BLaER1 (cell line): ENCODE results near the gene F2R.
"Not testable (repeated sequence)": the region's sequence is repeated elsewhere in the genome, so short reads cannot be mapped to it uniquely, and the experiment has no call there.

ENCODE experiments used
- H3K27ac ChIP-seq: shearing (Covaris generic); formaldehyde crosslinking; 2 replicates; pipeline ENCODE4 v1.8.1; 2022
- H3K27me3 ChIP-seq: shearing (Covaris generic); formaldehyde crosslinking; 2 replicates; pipeline ENCODE4 v1.8.1; 2022
- H3K36me3 ChIP-seq: shearing (Covaris generic); formaldehyde crosslinking; 2 replicates; pipeline ENCODE4 v1.8.1; 2022
- H3K4me1 ChIP-seq: shearing (Covaris generic); formaldehyde crosslinking; 2 replicates; pipeline ENCODE4 v1.8.1; 2022
- H3K4me2 ChIP-seq: shearing (Covaris generic); formaldehyde crosslinking; 2 replicates; pipeline ENCODE4 v1.8.1; 2022
- H3K4me3 ChIP-seq: shearing (Covaris generic); formaldehyde crosslinking; 2 replicates; pipeline ENCODE4 v1.8.1; 2022
- H3K9ac ChIP-seq: shearing (Covaris generic); formaldehyde crosslinking; 2 replicates; pipeline ENCODE4 v1.8.1; 2022
- H3K9me3 ChIP-seq: shearing (Covaris generic); formaldehyde crosslinking; 2 replicates; pipeline ENCODE4 v1.8.1; 2022
- H4K20me1 ChIP-seq: shearing (Covaris generic); formaldehyde crosslinking; 2 replicates; pipeline ENCODE4 v1.8.1; 2022
- Cebpa-rat ChIP-seq: shearing (Covaris generic); IDR thresholded peaks from 2 replicates; pipeline ENCODE4 v1.8.1; 2022

F2R gene

GRCh38 chr5:76747706-76748105, 31.8 kb downstream of the F2R start:
- no peak overlapping the region for H3K4me3 ChIP-seq
- no peaks in the 10 kb centered on the region for H3K36me3 ChIP-seq
- TF ChIP-seq Cebpa-rat = no peak
- no peaks in the 10 kb centered on the region for H3K4me1 ChIP-seq
- no peaks in the 10 kb centered on the region for H3K27me3 ChIP-seq
- H3K9me3 ChIP-seq = no peaks in the 10 kb centered on the region
- no peak overlapping the region for H3K27ac ChIP-seq
- no peaks in the 10 kb centered on the region for H4K20me1 ChIP-seq
- no peak overlapping the region for H3K9ac ChIP-seq
- H3K4me2 ChIP-seq = no peak overlapping the region

GRCh38 chr5:76751291-76751690, 35.4 kb downstream of the F2R start:
- no peak for TF ChIP-seq Cebpa-rat

GRCh38 chr5:76754668-76755078, 38.7 kb downstream of the F2R start:
- no peaks in the 10 kb centered on the region for H4K20me1 ChIP-seq
- H3K4me1 ChIP-seq = no peaks in the 10 kb centered on the region
- no peak overlapping the region for H3K27ac ChIP-seq
- TF ChIP-seq Cebpa-rat = no peak
- H3K9ac ChIP-seq = no peak overlapping the region
- no peak overlapping the region for H3K4me2 ChIP-seq
- no peaks in the 10 kb centered on the region for H3K27me3 ChIP-seq
- no peaks in the 10 kb centered on the region for H3K36me3 ChIP-seq
- H3K9me3 ChIP-seq = no peaks in the 10 kb centered on the region
- no peak overlapping the region for H3K4me3 ChIP-seq

More at GRCh38 chr5:76751291-76751690, 35.4 kb downstream of the F2R start:
- Histone ChIP-seq H3K9me3 (no peaks in the 10 kb centered on the region), H3K9ac (no peak overlapping the region), H3K36me3 (no peaks in the 10 kb centered on the region), H4K20me1 (no peaks in the 10 kb centered on the region), H3K27me3 (no peaks in the 10 kb centered on the region), H3K4me3 (no peak overlapping the region), H3K4me2 (no peak overlapping the region), H3K27ac (no peak overlapping the region), H3K4me1 (no peaks in the 10 kb centered on the region)

GRCh38 chr5:76755779-76756637, 40.1 kb downstream of the F2R start:
- no peak for TF ChIP-seq Cebpa-rat
- no peak overlapping the region for H3K9ac ChIP-seq
- no peaks in the 10 kb centered on the region for H3K9me3 ChIP-seq
- no peak overlapping the region for H3K4me2 ChIP-seq
- H3K4me3 ChIP-seq = no peak overlapping the region
- no peaks in the 10 kb centered on the region for H3K4me1 ChIP-seq
- H3K27ac ChIP-seq = no peak overlapping the region
- no peaks in the 10 kb centered on the region for H3K27me3 ChIP-seq
- H4K20me1 ChIP-seq = no peaks in the 10 kb centered on the region
- H3K36me3 ChIP-seq = no peaks in the 10 kb centered on the region

- no peak overlapping the region for H3K4me3 ChIP-seq
- H3K27ac ChIP-seq = no peak overlapping the region
- H4K20me1 ChIP-seq = no peaks in the 10 kb centered on the region
- no peaks in the 10 kb centered on the region for H3K27me3 ChIP-seq
- no peak for TF ChIP-seq Cebpa-rat
- no peak overlapping the region for H3K4me2 ChIP-seq
- no peaks in the 10 kb centered on the region for H3K4me1 ChIP-seq
- no peak overlapping the region for H3K9ac ChIP-seq
- H3K9me3 ChIP-seq = no peaks in the 10 kb centered on the region
- H3K36me3 ChIP-seq = no peaks in the 10 kb centered on the region
Measured at GRCh38 chr5:76757049-76757448, 41.1 kb downstream of the F2R start.

GRCh38 chr5:76761118-76761517, 45.2 kb downstream of the F2R start:
- not testable (repeated sequence) for H4K20me1 ChIP-seq, H3K27ac ChIP-seq, H3K27me3 ChIP-seq, H3K36me3 ChIP-seq, H3K9ac ChIP-seq, H3K4me2 ChIP-seq, H3K4me3 ChIP-seq, H3K9me3 ChIP-seq, H3K4me1 ChIP-seq

- H3K9me3 ChIP-seq = no peaks in the 10 kb centered on the region
- no peak overlapping the region for H3K4me2 ChIP-seq
- no peaks in the 10 kb centered on the region for H3K36me3 ChIP-seq
- H3K4me1 ChIP-seq = no peaks in the 10 kb centered on the region
- no peaks in the 10 kb centered on the region for H3K27me3 ChIP-seq
- TF ChIP-seq Cebpa-rat = no peak
- no peak overlapping the region for H3K27ac ChIP-seq
- H3K4me3 ChIP-seq = no peak overlapping the region
- H4K20me1 ChIP-seq = no peaks in the 10 kb centered on the region
- no peak overlapping the region for H3K9ac ChIP-seq
Measured at GRCh38 chr5:76762484-76762883, 46.6 kb downstream of the F2R start.

- no peaks in the 10 kb centered on the region for H3K36me3 ChIP-seq
- H3K27ac ChIP-seq = no peak overlapping the region
- no peaks in the 10 kb centered on the region for H4K20me1 ChIP-seq
- no peaks in the 10 kb centered on the region for H3K4me1 ChIP-seq
- H3K4me3 ChIP-seq = no peak overlapping the region
- H3K4me2 ChIP-seq = no peak overlapping the region
- no peaks in the 10 kb centered on the region for H3K27me3 ChIP-seq
- no peak for TF ChIP-seq Cebpa-rat
- H3K9ac ChIP-seq = no peak overlapping the region
- no peaks in the 10 kb centered on the region for H3K9me3 ChIP-seq
Measured at GRCh38 chr5:76763136-76763535, 47.2 kb downstream of the F2R start.

- Histone ChIP-seq H3K27ac (no peak overlapping the region), H3K9ac (no peak overlapping the region), H3K4me3 (no peak overlapping the region), H3K9me3 (no peaks in the 10 kb centered on the region), H3K4me2 (no peak overlapping the region), H3K36me3 (no peaks in the 10 kb centered on the region), H3K27me3 (no peaks in the 10 kb centered on the region), H3K4me1 (no peaks in the 10 kb centered on the region), H4K20me1 (no peaks in the 10 kb centered on the region)
- no peak for TF ChIP-seq Cebpa-rat
Measured at GRCh38 chr5:76764374-76764773, 48.4 kb downstream of the F2R start.

GRCh38 chr5:76765249-76765648, 49.3 kb downstream of the F2R start:
- no peak for TF ChIP-seq Cebpa-rat
- Histone ChIP-seq H4K20me1 (no peaks in the 10 kb centered on the region), H3K9ac (no peak overlapping the region), H3K9me3 (no peaks in the 10 kb centered on the region), H3K27ac (no peak overlapping the region), H3K36me3 (no peaks in the 10 kb centered on the region), H3K27me3 (no peaks in the 10 kb centered on the region), H3K4me3 (no peak overlapping the region), H3K4me1 (no peaks in the 10 kb centered on the region), H3K4me2 (no peak overlapping the region)

GRCh38 chr5:76766746-76767145, 50.8 kb downstream of the F2R start:
- H3K9me3 ChIP-seq = no peaks in the 10 kb centered on the region
- H3K4me2 ChIP-seq = no peak overlapping the region
- no peaks in the 10 kb centered on the region for H3K36me3 ChIP-seq
- no peaks in the 10 kb centered on the region for H3K4me1 ChIP-seq
- no peak for TF ChIP-seq Cebpa-rat
- no peaks in the 10 kb centered on the region for H3K27me3 ChIP-seq
- H3K27ac ChIP-seq = no peak overlapping the region
- H3K9ac ChIP-seq = no peak overlapping the region
- H4K20me1 ChIP-seq = no peaks in the 10 kb centered on the region
- H3K4me3 ChIP-seq = no peak overlapping the region

GRCh38 chr5:76771041-76771440, 55.1 kb downstream of the F2R start:
- not testable (repeated sequence) for H3K4me2 ChIP-seq, H4K20me1 ChIP-seq, H3K4me3 ChIP-seq, H3K4me1 ChIP-seq, H3K36me3 ChIP-seq, H3K27me3 ChIP-seq, H3K9ac ChIP-seq, H3K27ac ChIP-seq, H3K9me3 ChIP-seq
